GM19099 (cell line): ENCODE measurements around the gene FIGN.

Source experiments
- POLR2A ChIP-seq: IDR thresholded peaks from 3 replicates; pipeline ENCODE4 v1.6.1; 2011; ENCODE audit warnings: low read depth; ENCODE audit not compliant: insufficient read length; ENCODE audit errors: extremely low read depth

FIGN gene

GRCh38 chr2:163729636-163730273, 6.1 kb downstream of the FIGN start:
- TF ChIP-seq POLR2A: no peak

DNA sequence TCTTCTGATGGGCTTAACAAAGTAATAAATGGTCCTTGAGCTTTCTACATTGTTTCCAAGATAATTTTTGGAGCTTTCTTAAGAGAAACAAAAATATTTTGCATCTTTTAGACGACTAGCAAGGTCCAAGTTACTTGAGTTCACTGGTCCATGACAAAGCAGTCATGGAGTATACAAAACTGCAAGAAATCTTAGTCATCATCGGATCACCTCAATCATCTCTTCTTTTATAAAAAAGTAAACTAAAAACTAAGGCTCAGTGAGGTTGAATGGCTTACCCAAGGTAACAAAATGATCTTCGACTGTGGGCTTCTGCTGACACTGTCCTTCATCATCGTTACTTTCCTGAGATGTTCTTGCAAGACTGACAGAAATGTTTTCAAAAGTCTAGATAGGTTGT, 11.9 kb downstream of the FIGN start:
- TF ChIP-seq POLR2A: no peak

- TF ChIP-seq POLR2A: no peak
Observed at GRCh38 chr2:163723348-163723747, 12.5 kb downstream of the FIGN start.

DNA sequence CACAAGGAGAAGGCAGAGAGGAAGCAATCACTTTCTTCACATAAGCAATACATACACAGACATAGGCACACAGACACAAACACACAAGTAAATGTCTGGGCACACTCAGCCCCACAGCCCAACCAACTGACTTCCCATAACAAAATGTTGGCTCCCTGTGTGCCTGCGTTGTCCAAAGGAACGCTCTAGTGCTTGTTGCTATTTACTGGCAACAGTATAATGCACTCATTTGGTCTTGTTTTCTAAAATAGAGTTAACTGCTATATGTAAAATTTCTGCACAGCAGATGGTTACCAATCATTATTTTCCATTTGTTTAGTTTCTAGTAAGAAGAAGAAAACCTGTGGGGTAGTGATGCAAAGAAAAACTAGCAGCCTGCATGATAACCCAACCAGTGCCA, 16.5 kb downstream of the FIGN start:
- TF ChIP-seq POLR2A: no peak

DNA sequence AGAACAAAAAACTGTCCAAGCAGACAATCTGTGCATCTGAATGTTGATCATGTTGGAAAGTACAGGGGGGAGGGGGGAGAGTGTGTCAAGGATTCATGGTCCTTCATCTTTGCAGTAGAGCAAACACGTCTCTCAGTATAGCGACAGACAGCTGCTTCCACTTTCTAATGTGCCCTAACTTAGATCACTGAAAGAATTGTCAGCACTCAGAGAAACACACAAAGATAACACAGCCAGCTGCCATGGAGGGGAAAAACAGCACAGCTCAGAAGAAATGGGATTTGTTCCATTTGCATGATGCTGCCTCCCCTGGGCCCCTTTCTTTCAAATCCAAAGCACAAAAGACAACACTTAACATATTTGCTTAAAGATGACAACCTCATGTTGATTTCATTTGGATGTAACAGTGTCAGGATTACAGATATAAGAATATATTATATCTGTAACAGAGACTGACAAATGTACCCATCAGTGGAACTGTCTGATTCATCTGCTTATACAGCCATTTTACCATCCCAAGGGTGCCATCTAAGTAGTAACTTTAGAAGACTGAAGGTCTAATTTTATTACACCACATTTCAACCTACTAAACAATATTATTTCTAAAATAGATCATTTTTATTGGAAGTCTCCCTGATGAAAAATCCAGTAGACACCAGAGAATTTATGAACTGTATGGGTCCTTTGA, 17.7 kb downstream of the FIGN start:
- no peak for TF ChIP-seq POLR2A

GRCh38 chr2:163717515-163717914, 18.3 kb downstream of the FIGN start:
- no peak for TF ChIP-seq POLR2A

DNA sequence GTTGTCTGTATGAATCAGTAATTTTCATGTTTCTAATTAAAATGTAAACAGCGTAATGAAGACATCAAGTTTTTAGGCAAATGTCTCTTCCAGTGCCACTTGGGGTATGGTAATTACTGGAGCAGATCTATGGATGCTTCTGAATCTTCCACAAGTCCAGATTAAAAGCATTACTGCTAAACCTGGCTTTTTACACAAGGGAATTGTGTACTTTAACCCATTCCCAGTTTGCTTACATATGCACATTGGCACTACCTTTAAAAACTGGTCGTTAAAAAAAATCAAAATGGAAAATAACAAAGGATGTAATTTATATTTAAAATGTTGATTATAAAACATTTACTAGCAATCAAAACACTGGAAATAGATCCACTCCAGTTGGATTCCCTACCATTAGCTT, 19.7 kb downstream of the FIGN start:
- TF ChIP-seq POLR2A: no peak

GRCh38 chr2:163715668-163716067, 20.1 kb downstream of the FIGN start:
- no peak for TF ChIP-seq POLR2A

GRCh38 chr2:163715199-163715598, 20.6 kb downstream of the FIGN start:
- TF ChIP-seq POLR2A: no peak

DNA sequence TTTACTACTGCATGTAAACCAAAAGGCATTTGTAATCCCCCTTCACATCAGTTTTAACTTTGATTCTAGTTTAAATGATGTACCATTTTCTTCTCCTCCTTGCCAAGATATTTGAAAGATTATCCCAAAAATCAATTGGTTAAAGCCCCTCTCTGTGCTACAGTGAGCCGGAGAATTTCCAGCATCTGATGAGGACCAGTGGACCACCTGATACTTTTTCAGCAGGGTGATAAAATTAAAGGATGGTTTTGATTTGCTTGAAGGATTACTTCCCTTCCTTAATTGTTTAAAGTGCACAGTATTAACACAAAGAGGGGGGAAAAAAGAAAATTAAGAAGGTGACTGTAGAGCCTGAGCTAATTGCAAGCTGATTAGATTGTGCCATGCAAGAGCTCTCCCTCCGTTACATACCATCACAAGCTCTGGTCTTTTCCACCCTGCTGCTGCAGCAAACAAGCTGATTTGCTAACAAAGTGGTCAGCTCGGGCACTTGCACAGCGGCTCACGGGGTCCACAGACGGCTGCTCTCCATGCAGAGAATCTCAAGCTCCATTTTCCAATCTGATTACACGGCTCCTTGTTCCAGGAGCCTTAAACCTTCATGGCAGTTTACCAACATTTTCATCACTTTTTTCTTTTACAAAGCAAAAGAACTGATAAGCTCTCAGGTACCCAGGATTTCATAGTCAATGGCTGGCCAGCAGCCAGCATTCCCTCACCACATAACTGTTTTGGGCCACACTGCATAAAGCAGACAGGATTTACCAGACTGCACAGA, 22.1 kb downstream of the FIGN start:
- TF ChIP-seq POLR2A: no peak

- TF ChIP-seq POLR2A: no peak
Observed at GRCh38 chr2:163711699-163712098, 24.1 kb downstream of the FIGN start.

DNA sequence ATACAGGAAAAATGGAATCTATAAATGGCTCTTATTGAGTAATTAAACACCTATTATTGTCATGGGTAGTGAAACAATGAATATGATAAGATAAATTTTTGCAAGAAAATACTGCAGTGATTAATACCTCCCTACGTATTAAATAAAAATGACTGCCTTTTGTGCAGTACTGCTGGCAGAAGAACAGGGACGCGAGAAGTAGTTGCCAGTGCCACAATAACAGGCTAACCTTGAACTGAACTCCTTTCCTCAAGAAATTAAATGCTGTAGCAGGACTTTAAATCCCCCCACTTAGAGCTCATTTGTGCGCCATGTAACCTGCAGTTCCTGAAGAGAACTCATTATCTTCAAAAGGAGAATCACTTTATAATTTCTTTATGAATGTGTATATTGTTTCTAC, 24.6 kb downstream of the FIGN start:
- TF ChIP-seq POLR2A: no peak

GRCh38 chr2:163709270-163709669, 26.5 kb downstream of the FIGN start:
- no peak for TF ChIP-seq POLR2A

GRCh38 chr2:163708265-163708664, 27.5 kb downstream of the FIGN start:
- no peak for TF ChIP-seq POLR2A

DNA sequence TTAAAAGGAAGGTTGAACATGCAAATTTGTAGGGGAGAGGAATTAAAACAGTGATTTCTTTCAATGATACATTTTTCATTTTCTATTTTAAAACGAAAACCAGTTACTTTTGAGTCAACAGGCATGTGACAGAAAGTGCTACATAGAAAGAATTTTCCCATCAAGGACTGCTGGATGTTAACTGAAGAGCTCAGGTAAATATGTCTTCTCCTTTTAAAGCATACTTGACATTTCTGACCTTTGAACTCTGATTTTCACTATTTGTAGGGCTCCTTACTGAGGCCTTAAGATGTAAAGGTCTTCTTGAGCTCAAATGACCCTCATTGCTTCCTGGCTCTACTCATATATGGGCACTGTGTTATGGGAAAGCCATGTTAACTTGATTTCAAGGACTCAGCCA, 32.4 kb downstream of the FIGN start:
- no peak for TF ChIP-seq POLR2A
